ENCODE data around the gene NWD2. TPM values are rescaled to one million over a fixed set of nuclear protein-coding genes. Genes with fewer than 3 reads are reported as not detected.
A peak's percentile ranks its signal among the peaks of the same experiment; 100 is the strongest.

Gene NWD2
- total RNA-seq, 1 donor from 2014 or later: not detected

GRCh38 chr4:37243722-37244582 lies 591 bp upstream of the NWD2 start:
- H3K4me1 Mint-ChIP-seq (ENCODE audit: unreplicated experiment): peaks cover 3% of the 10 kb centered on the region

GRCh38 chr4:37245391-37245954 lies 930 bp downstream of the NWD2 start:
- no peaks in the 10 kb centered on the region for H3K36me3 Mint-ChIP-seq (ENCODE audit: unreplicated experiment)
- no peak for TF ChIP-seq CTCF (IDR thresholded peaks at IDR 0.05)
- peaks cover 52% of the 10 kb centered on the region for H3K27me3 Mint-ChIP-seq (ENCODE audit: unreplicated experiment)
- H3K4me1 Mint-ChIP-seq (ENCODE audit: unreplicated experiment): peaks cover 3% of the 10 kb centered on the region
- H3K4me3 Mint-ChIP-seq (ENCODE audit: unreplicated experiment): peak overlapping the region; percentile 55
- H3K9me3 Mint-ChIP-seq (ENCODE audit: unreplicated experiment): no peaks in the 10 kb centered on the region
- H3K27ac Mint-ChIP-seq (ENCODE audit: unreplicated experiment): no peak overlapping the region
- no peak for DNase-seq (ENCODE audit: extremely low spot score, unreplicated experiment)

More at GRCh38 chr4:37243722-37244582, 591 bp upstream of the NWD2 start:
- no peak for DNase-seq (ENCODE audit: extremely low spot score, unreplicated experiment)
- no peak overlapping the region for H3K4me3 Mint-ChIP-seq (ENCODE audit: unreplicated experiment)
- H3K9me3 Mint-ChIP-seq (ENCODE audit: unreplicated experiment): no peaks in the 10 kb centered on the region
- H3K27ac Mint-ChIP-seq (ENCODE audit: unreplicated experiment): no peak overlapping the region
- H3K27me3 Mint-ChIP-seq (ENCODE audit: unreplicated experiment): peaks cover 55% of the 10 kb centered on the region
- no peaks in the 10 kb centered on the region for H3K36me3 Mint-ChIP-seq (ENCODE audit: unreplicated experiment)
- TF ChIP-seq CTCF (IDR thresholded peaks at IDR 0.05): no peak

GRCh38 chr4:37246891-37247290 lies 2.3 kb downstream of the NWD2 start:
- no peak overlapping the region for H3K4me3 Mint-ChIP-seq (ENCODE audit: unreplicated experiment)
- no peaks in the 10 kb centered on the region for H3K36me3 Mint-ChIP-seq (ENCODE audit: unreplicated experiment)
- no peak for DNase-seq (ENCODE audit: extremely low spot score, unreplicated experiment)
- peaks cover 3% of the 10 kb centered on the region for H3K4me1 Mint-ChIP-seq (ENCODE audit: unreplicated experiment)
- H3K27me3 Mint-ChIP-seq (ENCODE audit: unreplicated experiment): peaks cover 47% of the 10 kb centered on the region
- no peak for TF ChIP-seq CTCF (IDR thresholded peaks at IDR 0.05)
- no peaks in the 10 kb centered on the region for H3K9me3 Mint-ChIP-seq (ENCODE audit: unreplicated experiment)
- H3K27ac Mint-ChIP-seq (ENCODE audit: unreplicated experiment): no peak overlapping the region

- Mint-ChIP-seq H3K27ac (ENCODE audit: unreplicated experiment) (no peak overlapping the region), H3K4me3 (ENCODE audit: unreplicated experiment) (no peak overlapping the region), H3K4me1 (ENCODE audit: unreplicated experiment) (no peaks in the 10 kb centered on the region), H3K36me3 (ENCODE audit: unreplicated experiment) (no peaks in the 10 kb centered on the region), H3K27me3 (ENCODE audit: unreplicated experiment) (no peaks in the 10 kb centered on the region), H3K9me3 (ENCODE audit: unreplicated experiment) (no peaks in the 10 kb centered on the region)
- TF ChIP-seq CTCF (IDR thresholded peaks at IDR 0.05): no peak
- no peak for DNase-seq (ENCODE audit: extremely low spot score, unreplicated experiment)
These were observed 13.7 kb downstream of the NWD2 start for GRCh38 chr4:37258221-37258620.

GRCh38 chr4:37268319-37268718 lies 23.8 kb downstream of the NWD2 start:
- DNase-seq (ENCODE audit: extremely low spot score, unreplicated experiment): no peak
- no peaks in the 10 kb centered on the region for H3K4me1 Mint-ChIP-seq (ENCODE audit: unreplicated experiment)
- no peaks in the 10 kb centered on the region for H3K9me3 Mint-ChIP-seq (ENCODE audit: unreplicated experiment)
- H3K36me3 Mint-ChIP-seq (ENCODE audit: unreplicated experiment): no peaks in the 10 kb centered on the region
- TF ChIP-seq CTCF (IDR thresholded peaks at IDR 0.05): no peak
- H3K27me3 Mint-ChIP-seq (ENCODE audit: unreplicated experiment): no peaks in the 10 kb centered on the region
- H3K4me3 Mint-ChIP-seq (ENCODE audit: unreplicated experiment): no peak overlapping the region
- no peak overlapping the region for H3K27ac Mint-ChIP-seq (ENCODE audit: unreplicated experiment)

Data from osteocyte (in vitro differentiated cells).